ENCODE results near the gene PAPPA. TPM values are rescaled to one million over a fixed set of nuclear protein-coding genes. Genes with fewer than 3 reads are reported as not detected.

PAPPA gene
- total RNA-seq, 1 donor from 2014 or later = 0.15 TPM

GRCh38 chr9:116379821-116380220 lies 226.2 kb downstream of the PAPPA start:
- H3K4me3 ChIP-seq = no peak overlapping the region
- no peaks in the 10 kb centered on the region for H3F3A ChIP-seq (ENCODE audit: low read depth)
- no peaks in the 10 kb centered on the region for H3K79me2 ChIP-seq (ENCODE audit: low read depth)
- Mint-ChIP-seq H3K4me3 (no peak overlapping the region), H3K27ac (no peak overlapping the region), H3K9me3 (no peaks in the 10 kb centered on the region), H3K36me3 (peaks cover 13% of the 10 kb centered on the region), H3K4me1 (no peaks in the 10 kb centered on the region), H3K27me3 (ENCODE audit: insufficient read depth, low read depth) (peaks cover 3% of the 10 kb centered on the region)
- no peak overlapping the region for H3K9ac ChIP-seq
- no peak for TF ChIP-seq EZH2phosphoT487 (IDR thresholded peaks at IDR 0.05)
- no peak for TF ChIP-seq EZH2 (IDR thresholded peaks at IDR 0.05)
- TF ChIP-seq, protein P1, sequence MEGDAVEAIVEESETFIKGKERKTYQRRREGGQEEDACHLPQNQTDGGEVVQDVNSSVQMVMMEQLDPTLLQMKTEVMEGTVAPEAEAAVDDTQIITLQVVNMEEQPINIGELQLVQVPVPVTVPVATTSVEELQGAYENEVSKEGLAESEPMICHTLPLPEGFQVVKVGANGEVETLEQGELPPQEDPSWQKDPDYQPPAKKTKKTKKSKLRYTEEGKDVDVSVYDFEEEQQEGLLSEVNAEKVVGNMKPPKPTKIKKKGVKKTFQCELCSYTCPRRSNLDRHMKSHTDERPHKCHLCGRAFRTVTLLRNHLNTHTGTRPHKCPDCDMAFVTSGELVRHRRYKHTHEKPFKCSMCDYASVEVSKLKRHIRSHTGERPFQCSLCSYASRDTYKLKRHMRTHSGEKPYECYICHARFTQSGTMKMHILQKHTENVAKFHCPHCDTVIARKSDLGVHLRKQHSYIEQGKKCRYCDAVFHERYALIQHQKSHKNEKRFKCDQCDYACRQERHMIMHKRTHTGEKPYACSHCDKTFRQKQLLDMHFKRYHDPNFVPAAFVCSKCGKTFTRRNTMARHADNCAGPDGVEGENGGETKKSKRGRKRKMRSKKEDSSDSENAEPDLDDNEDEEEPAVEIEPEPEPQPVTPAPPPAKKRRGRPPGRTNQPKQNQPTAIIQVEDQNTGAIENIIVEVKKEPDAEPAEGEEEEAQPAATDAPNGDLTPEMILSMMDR (IDR thresholded peaks at IDR 0.05) = no peak
- H3K4me2 ChIP-seq = no peak overlapping the region
- H3K4me1 ChIP-seq = no peaks in the 10 kb centered on the region
- DNase-seq (ENCODE audit: low spot score) = no peak
- no peaks in the 10 kb centered on the region for H3K36me3 ChIP-seq
- no peaks in the 10 kb centered on the region for H3K9me3 ChIP-seq (ENCODE audit: low read depth)
- H2AFZ ChIP-seq (replicated peaks) = no peak overlapping the region
- no peaks in the 10 kb centered on the region for H4K20me1 ChIP-seq (ENCODE audit: low read depth)
- no peak overlapping the region for H3K27ac ChIP-seq
- H3K27me3 ChIP-seq = no peaks in the 10 kb centered on the region

- Mint-ChIP-seq H3K4me1 (no peaks in the 10 kb centered on the region), H3K27ac (no peak overlapping the region), H3K27me3 (ENCODE audit: insufficient read depth, low read depth) (peaks cover 3% of the 10 kb centered on the region), H3K4me3 (no peak overlapping the region), H3K36me3 (peaks cover 17% of the 10 kb centered on the region), H3K9me3 (no peaks in the 10 kb centered on the region)
- no peak overlapping the region for H3K4me2 ChIP-seq
- H3K79me2 ChIP-seq (ENCODE audit: low read depth) = no peaks in the 10 kb centered on the region
- no peaks in the 10 kb centered on the region for H3F3A ChIP-seq (ENCODE audit: low read depth)
- H3K9me3 ChIP-seq (ENCODE audit: low read depth) = no peaks in the 10 kb centered on the region
- no peak overlapping the region for H3K27ac ChIP-seq
- no peaks in the 10 kb centered on the region for H4K20me1 ChIP-seq (ENCODE audit: low read depth)
- H3K36me3 ChIP-seq = no peaks in the 10 kb centered on the region
- H3K27me3 ChIP-seq = no peaks in the 10 kb centered on the region
- TF ChIP-seq EZH2phosphoT487 (IDR thresholded peaks at IDR 0.05) = no peak
- no peak for TF ChIP-seq EZH2 (IDR thresholded peaks at IDR 0.05)
- TF ChIP-seq, protein P1 (IDR thresholded peaks at IDR 0.05) = no peak
- H3K4me1 ChIP-seq = no peaks in the 10 kb centered on the region
- no peak for DNase-seq (ENCODE audit: low spot score)
- H3K9ac ChIP-seq = no peak overlapping the region
- H3K4me3 ChIP-seq = no peak overlapping the region
- no peak overlapping the region for H2AFZ ChIP-seq (replicated peaks)
Observed at GRCh38 chr9:116380496-116380995, 227.0 kb downstream of the PAPPA start.

- Histone ChIP-seq H3K36me3 (no peaks in the 10 kb centered on the region), H3K9me3 (ENCODE audit: low read depth) (no peaks in the 10 kb centered on the region), H3K4me2 (no peak overlapping the region), H3K4me3 (no peak overlapping the region), H3K27ac (no peak overlapping the region), H3K79me2 (ENCODE audit: low read depth) (no peaks in the 10 kb centered on the region), H3F3A (ENCODE audit: low read depth) (no peaks in the 10 kb centered on the region), H3K9ac (no peak overlapping the region), H4K20me1 (ENCODE audit: low read depth) (no peaks in the 10 kb centered on the region), H3K27me3 (no peaks in the 10 kb centered on the region), H2AFZ (replicated peaks) (no peak overlapping the region), H3K4me1 (no peaks in the 10 kb centered on the region)
- Mint-ChIP-seq H3K4me1 (no peaks in the 10 kb centered on the region), H3K27me3 (ENCODE audit: insufficient read depth, low read depth) (peaks cover 3% of the 10 kb centered on the region), H3K4me3 (no peak overlapping the region), H3K9me3 (no peaks in the 10 kb centered on the region), H3K27ac (no peak overlapping the region), H3K36me3 (peaks cover 18% of the 10 kb centered on the region)
- TF ChIP-seq, protein P1 (IDR thresholded peaks at IDR 0.05) = no peak
- TF ChIP-seq EZH2 (IDR thresholded peaks at IDR 0.05) (no peak), EZH2phosphoT487 (IDR thresholded peaks at IDR 0.05) (no peak)
- DNase-seq (ENCODE audit: low spot score) = no peak
Observed at GRCh38 chr9:116381350-116381749, 227.8 kb downstream of the PAPPA start.

Measured in neural progenitor cell (in vitro differentiated cells).